OCI-LY3 (cell line): Measurements from ENCODE around the gene MYO16.

Experiments used
- CTCF ChIP-seq: fragments of 200-600, 300-600 bp; sonication (generic); IDR thresholded peaks from 2 replicates; pipeline ENCODE4 v1.5.1; 2014; ENCODE audit warnings: antibody characterized with exemption, low read length, low read depth
- EZH2phosphoT487 ChIP-seq: fragments of 200-600 bp; shearing (Covaris generic); IDR thresholded peaks from 2 replicates; pipeline ENCODE4 v1.6.1; 2018; ENCODE audit warnings: antibody characterized with exemption, mixed run types, low read depth

DNA sequence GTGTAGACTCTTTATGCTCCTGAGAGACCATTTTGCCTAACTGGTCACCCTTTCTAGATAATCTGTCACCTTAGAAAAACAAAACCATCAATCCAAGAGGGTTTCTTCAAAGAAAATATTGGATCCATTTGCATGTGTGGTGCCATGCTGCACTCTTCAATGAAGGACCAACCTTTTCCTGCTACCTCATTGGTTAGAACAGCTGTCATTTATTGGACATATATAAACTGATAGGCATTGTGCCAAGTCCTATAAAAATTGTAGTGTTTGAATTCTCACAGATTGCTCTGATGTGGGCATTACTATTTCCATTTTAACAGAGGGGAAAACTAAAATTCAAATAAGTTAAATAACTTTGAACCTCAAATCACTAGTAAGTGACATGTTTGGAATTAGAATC, 333.2 kb downstream of the MYO16 start:
- no peak for TF ChIP-seq CTCF
- no peak for TF ChIP-seq EZH2phosphoT487
